SK-N-SH treated with all-trans-retinoic acid at 6 μM for 48 hours (cell line): ENCODE results near the gene TICAM1.

Experiments used
- ATAC-seq: fragments of 200-7000 bp; cut with Tn5 transposase; 3 replicates; pipeline ENCODE4 v1.9.1; 2020; ENCODE audit warnings: mild to moderate bottlenecking, moderate library complexity
- BACH2 ChIP-seq: fragments of 250-450 bp; sonication (Bioruptor Pico); IDR thresholded peaks from 2 replicates; pipeline ENCODE4 v1.9.0; 2021; ENCODE audit warnings: mild to moderate bottlenecking, borderline replicate concordance
- CREB5 ChIP-seq: fragments of 250-450 bp; sonication (Bioruptor Pico); IDR thresholded peaks from 2 replicates; pipeline ENCODE4 v1.5.1; 2020; ENCODE audit warnings: low read depth, mild to moderate bottlenecking, moderate library complexity
- CSDC2 ChIP-seq: fragments of 250-450 bp; sonication (Bioruptor Pico); IDR thresholded peaks from 2 replicates; pipeline ENCODE4 v1.5.0; 2020; ENCODE audit warnings: mild to moderate bottlenecking, moderate library complexity
- CSRNP3 ChIP-seq: fragments of 250-450 bp; sonication (Bioruptor Pico); IDR thresholded peaks from 2 replicates; pipeline ENCODE4 v1.5.1; 2021; ENCODE audit warnings: mild to moderate bottlenecking, moderate library complexity
- GLIS3 ChIP-seq: fragments of 250-450 bp; sonication (Bioruptor Pico); IDR thresholded peaks from 2 replicates; pipeline ENCODE4 v1.5.0; 2020; ENCODE audit warnings: mild to moderate bottlenecking, moderate library complexity
- OSR1 ChIP-seq: fragments of 250-450 bp; sonication (Bioruptor Pico); IDR thresholded peaks from 2 replicates; pipeline ENCODE4 v1.8.0; 2022; ENCODE audit warnings: moderate library complexity, mild to moderate bottlenecking, inconsistent platforms
- PATZ1 ChIP-seq: fragments of 250-450 bp; sonication (Bioruptor Pico); IDR thresholded peaks from 2 replicates; pipeline ENCODE4 v1.8.0; 2020; ENCODE audit warnings: mild to moderate bottlenecking, moderate library complexity, borderline replicate concordance
- POU6F1 ChIP-seq: fragments of 250-450 bp; sonication (Bioruptor Pico); IDR thresholded peaks from 2 replicates; pipeline ENCODE4 v1.8.0; 2021; ENCODE audit warnings: low read depth, mild to moderate bottlenecking, moderate library complexity, borderline replicate concordance
- PPARA ChIP-seq: fragments of 250-450 bp; sonication (Bioruptor Pico); IDR thresholded peaks from 2 replicates; pipeline ENCODE4 v1.5.0; 2020; ENCODE audit warnings: mild to moderate bottlenecking, borderline replicate concordance
- RARB ChIP-seq: fragments of 250-450 bp; sonication (Bioruptor Pico); IDR thresholded peaks from 2 replicates; pipeline ENCODE4 v1.8.0; 2021; ENCODE audit warnings: mild to moderate bottlenecking, moderate library complexity
- SNAI2 ChIP-seq: fragments of 250-450 bp; sonication (Bioruptor Pico); IDR thresholded peaks from 2 replicates; pipeline ENCODE4 v1.5.0; 2020; ENCODE audit warnings: mild to moderate bottlenecking, moderate library complexity
- TCF4 ChIP-seq: fragments of 250-450 bp; sonication (Bioruptor Pico); IDR thresholded peaks from 2 replicates; pipeline ENCODE4 v1.8.0; 2021; ENCODE audit warnings: mild to moderate bottlenecking, moderate library complexity, borderline replicate concordance
- TOX ChIP-seq: fragments of 250-450 bp; sonication (Bioruptor Pico); IDR thresholded peaks from 2 replicates; pipeline ENCODE4 v1.8.0; 2021; ENCODE audit warnings: mild to moderate bottlenecking, moderate library complexity, borderline replicate concordance
- TSHZ2 ChIP-seq: fragments of 250-450 bp; sonication (Bioruptor Pico); IDR thresholded peaks from 2 replicates; pipeline ENCODE4 v1.5.0; 2020; ENCODE audit warnings: mild to moderate bottlenecking, moderate library complexity
- ZC3H10 ChIP-seq: fragments of 250-450 bp; sonication (Bioruptor Pico); IDR thresholded peaks from 2 replicates; pipeline ENCODE4 v1.5.1; 2021; ENCODE audit warnings: mild to moderate bottlenecking, moderate library complexity
- ZFP3 ChIP-seq: fragments of 250-450 bp; sonication (Bioruptor Pico); IDR thresholded peaks from 2 replicates; pipeline ENCODE4 v1.5.0; 2020; ENCODE audit warnings: mild to moderate bottlenecking, moderate library complexity
- ZFP30 ChIP-seq: fragments of 450-650 bp; formaldehyde crosslinking; IDR thresholded peaks from 2 replicates; pipeline ENCODE4 v1.5.0; 2022; ENCODE audit warnings: mild to moderate bottlenecking, moderate library complexity
- ZNF565 ChIP-seq: fragments of 450-650 bp; formaldehyde crosslinking; conservative IDR thresholded peaks from 2 replicates; pipeline ENCODE4 v1.5.0; 2020; ENCODE audit warnings: low read depth, mild to moderate bottlenecking, moderate library complexity
- ZNF70 ChIP-seq: fragments of 450-650 bp; formaldehyde crosslinking; IDR thresholded peaks from 2 replicates; pipeline ENCODE4 v1.5.0; 2020; ENCODE audit warnings: mild to moderate bottlenecking, moderate library complexity
- ZNF8 ChIP-seq: fragments of 450-650 bp; formaldehyde crosslinking; IDR thresholded peaks from 2 replicates; pipeline ENCODE4 v1.5.0; 2020; ENCODE audit warnings: mild to moderate bottlenecking, moderate library complexity

The TICAM1 gene

GRCh38 chr19:4870025-4870700 lies 38.7 kb upstream of the TICAM1 start (continued):
- no peak for TF ChIP-seq CSRNP3

GRCh38 chr19:4868286-4868834 lies 36.8 kb upstream of the TICAM1 start:
- ATAC-seq = no peak
- no peak for TF ChIP-seq SNAI2 (CRISPR knock-in tag)
- no peak for TF ChIP-seq CREB5 (CRISPR knock-in tag)
- no peak for TF ChIP-seq ZFP30
- TF ChIP-seq POU6F1 (CRISPR knock-in tag) = no peak
- TF ChIP-seq TOX = no peak
- no peak for TF ChIP-seq TCF4 (CRISPR knock-in tag)
- TF ChIP-seq ZNF565 (CRISPR knock-in tag) = no peak
- no peak for TF ChIP-seq PPARA
- TF ChIP-seq OSR1 = no peak
- TF ChIP-seq, all 23 proteins: peak for 0

GRCh38 chr19:4867534-4868285 lies 36.2 kb upstream of the TICAM1 start, which contains the start of gene PLIN3:
Gene PLIN3, minus strand, starts transcription at chr19:4867667. Its CDS starts 6,273 bp downstream, at chr19:4861394.
- ATAC-seq = peak; percentile 88
- TF ChIP-seq SNAI2 (CRISPR knock-in tag) (no peak), BACH2 (CRISPR knock-in tag) (no peak), GLIS3 (0 out of 2 replicates have a peak, but pooled peaks have one; percentile 17), CSRNP3 (no peak), CSDC2 (CRISPR knock-in tag) (no peak), PATZ1 (CRISPR knock-in tag) (no peak; the same call in 1 of the 2 replicates), ZNF8 (CRISPR knock-in tag) (no peak), ZC3H10 (CRISPR knock-in tag) (no peak), TCF4 (CRISPR knock-in tag) (no peak), RARB (CRISPR knock-in tag) (no peak), ZFP30 (no peak), TSHZ2 (CRISPR knock-in tag) (no peak), POU6F1 (CRISPR knock-in tag) (no peak), ZFP3 (CRISPR knock-in tag) (0 out of 2 replicates have a peak, but pooled peaks have one; percentile 23), ZNF70 (CRISPR knock-in tag) (no peak)
